BLaER1 treated with 17β-estradiol and CSF1 and Interleukin-3, amounts not matched to agents 10 nM and 100 nM (cell line): ENCODE data around the gene RTKN2.

Experiments
- H3K27ac ChIP-seq, 11 experiments: shearing (Covaris generic); formaldehyde crosslinking; 2 replicates each; pipeline ENCODE4 v1.8.1; 2022
- H3K27me3 ChIP-seq, 11 experiments: shearing (Covaris generic); formaldehyde crosslinking; 2 replicates each; pipeline ENCODE4 v1.8.1; 2022
- H3K36me3 ChIP-seq, 11 experiments: shearing (Covaris generic); formaldehyde crosslinking; 2 replicates each; pipeline ENCODE4 v1.8.1; 2022
- H3K4me1 ChIP-seq, 10 experiments: shearing (Covaris generic); formaldehyde crosslinking; 2 replicates each; pipeline ENCODE4 v1.8.1; 2022
- H3K4me2 ChIP-seq, 11 experiments: shearing (Covaris generic); formaldehyde crosslinking; 2 replicates each; pipeline ENCODE4 v1.8.1; 2022
- H3K4me3 ChIP-seq, 10 experiments: shearing (Covaris generic); formaldehyde crosslinking; 2 replicates each; pipeline ENCODE4 v1.8.1; 2022
- H3K9ac ChIP-seq, 11 experiments: shearing (Covaris generic); formaldehyde crosslinking; 2 replicates each; pipeline ENCODE4 v1.8.1; 2022
- H3K9me3 ChIP-seq, 11 experiments: shearing (Covaris generic); formaldehyde crosslinking; replicated peaks in 1 of 11; 2 replicates each; pipeline ENCODE4 v1.8.1; 2022
- H4K20me1 ChIP-seq, 11 experiments: shearing (Covaris generic); formaldehyde crosslinking; 2 replicates each; pipeline ENCODE4 v1.8.1; 2022
- Cebpa-rat ChIP-seq, 11 experiments: shearing (Covaris generic); IDR thresholded peaks; 2 replicates each; pipeline ENCODE4 v1.8.1; 2022

Gene RTKN2

DNA sequence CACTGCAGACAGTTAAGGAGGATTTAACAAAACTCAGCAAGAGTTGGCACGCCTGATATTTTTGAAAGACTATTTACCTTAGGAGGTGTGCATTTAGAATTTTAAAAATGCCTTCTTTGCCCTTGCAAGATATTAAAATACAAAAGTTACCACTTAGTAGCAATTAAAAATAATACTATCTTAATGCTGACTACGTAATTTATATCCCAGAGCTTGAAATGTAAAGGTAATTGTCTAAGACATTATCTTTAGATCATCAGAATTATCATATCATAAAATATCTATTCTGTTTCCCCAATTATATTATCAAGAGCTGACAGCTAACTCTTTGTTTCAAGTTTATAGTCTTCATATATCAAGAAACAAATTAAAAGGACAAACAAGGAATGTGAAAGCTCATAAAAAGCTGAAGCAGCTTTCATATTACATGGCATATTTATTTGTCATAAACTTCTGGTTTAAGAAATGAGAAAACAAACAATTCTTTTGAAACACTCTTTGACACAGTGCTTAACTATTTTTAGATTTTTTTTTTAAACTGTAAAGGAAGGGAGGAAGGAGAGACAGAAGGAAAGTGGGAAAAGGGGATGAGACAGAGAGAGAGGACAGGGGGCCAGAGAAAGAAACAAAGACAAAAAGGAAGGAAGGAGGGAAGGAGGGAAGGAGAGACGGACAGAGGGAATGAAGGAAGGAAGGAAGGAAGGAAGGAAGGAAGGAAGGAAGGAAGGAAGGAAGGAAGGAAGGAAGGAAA lies 73.5 kb downstream of the RTKN2 start:
- Histone ChIP-seq H3K27ac (peak overlapping the region in 1 of 11 experiments; percentile 22; a peak in 1 of 22 replicates), H3K36me3 (peaks cover 0 to 64% (median 35%) of the 10 kb centered on the region in 11 experiments; a peak in 16 of 22 replicates), H3K4me3 (no peak overlapping the region), H3K27me3 (no peaks in the 10 kb centered on the region), H3K9me3 (no peaks in the 10 kb centered on the region), H3K4me2 (peak overlapping the region in 10 of 11 experiments; percentile 8 to 57 (median 40); a peak in 15 of 22 replicates), H3K4me1 (peaks cover 6 to 18% (median 10%) of the 10 kb centered on the region in 10 experiments; a peak in 19 of 20 replicates), H3K9ac (no peak overlapping the region), H4K20me1 (no peaks in the 10 kb centered on the region)
- TF ChIP-seq Cebpa-rat (IDR thresholded peaks at IDR 0.05): no peak

DNA sequence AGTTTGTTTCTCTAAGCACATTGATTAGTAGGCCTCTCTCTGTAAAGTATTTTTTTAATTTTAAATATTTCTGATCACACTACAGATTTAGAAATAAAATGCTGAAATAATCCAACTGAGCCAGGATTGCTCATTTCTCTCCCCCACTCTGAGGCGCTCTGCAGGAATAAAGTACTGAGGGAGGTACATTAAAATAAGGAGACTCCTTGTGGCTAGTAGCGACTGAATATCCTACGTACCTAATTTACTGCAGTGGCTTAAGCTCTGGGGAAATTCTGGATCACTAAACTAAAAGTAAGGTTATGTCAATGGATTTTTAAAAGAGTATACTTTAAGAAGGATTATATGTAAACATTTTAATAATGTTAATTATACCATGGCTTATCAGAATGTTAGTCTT lies 75.2 kb downstream of the RTKN2 start:
- no peaks in the 10 kb centered on the region for H3K9me3 ChIP-seq
- H3K9ac ChIP-seq: no peak overlapping the region
- peaks cover 0 to 62% (median 36%) of the 10 kb centered on the region in 11 experiments; a peak in 16 of 22 replicates for H3K36me3 ChIP-seq
- peaks cover 6 to 18% (median 10%) of the 10 kb centered on the region in 10 experiments; a peak in 19 of 20 replicates for H3K4me1 ChIP-seq
- no peaks in the 10 kb centered on the region for H3K27me3 ChIP-seq
- no peak overlapping the region for H3K4me3 ChIP-seq
- no peak overlapping the region for H3K27ac ChIP-seq
- H3K4me2 ChIP-seq: no peak overlapping the region
- no peak for TF ChIP-seq Cebpa-rat (IDR thresholded peaks at IDR 0.05)
- H4K20me1 ChIP-seq: no peaks in the 10 kb centered on the region

DNA sequence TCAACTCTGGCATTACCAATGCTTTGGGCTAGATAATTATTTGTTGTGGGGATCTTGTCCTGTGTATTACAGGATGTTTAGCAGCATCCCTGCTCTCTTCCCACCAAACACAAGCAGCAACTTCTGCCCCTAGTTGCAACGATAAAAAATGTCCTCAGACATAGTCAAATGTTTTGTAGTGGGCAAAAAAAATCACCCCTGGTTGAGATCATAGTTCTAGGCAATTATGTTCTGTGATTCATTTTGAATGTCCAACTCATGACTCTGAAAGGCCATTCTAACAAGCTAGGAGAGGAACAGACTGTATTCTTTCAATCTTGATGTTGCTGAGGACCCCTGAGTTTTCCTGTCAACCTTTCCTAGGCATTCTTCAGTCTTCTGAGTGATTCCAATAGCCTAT lies 79.5 kb downstream of the RTKN2 start:
- H3K27ac ChIP-seq: no peak overlapping the region
- no peaks in the 10 kb centered on the region for H3K4me1 ChIP-seq
- no peaks in the 10 kb centered on the region for H4K20me1 ChIP-seq
- H3K4me2 ChIP-seq: no peak overlapping the region
- peaks cover 0 to 43% (median 26%) of the 10 kb centered on the region in 11 experiments; a peak in 16 of 22 replicates for H3K36me3 ChIP-seq
- no peak overlapping the region for H3K9ac ChIP-seq
- no peak overlapping the region for H3K4me3 ChIP-seq
- H3K9me3 ChIP-seq: no peaks in the 10 kb centered on the region
- H3K27me3 ChIP-seq: no peaks in the 10 kb centered on the region
- TF ChIP-seq Cebpa-rat (IDR thresholded peaks at IDR 0.05): no peak

DNA sequence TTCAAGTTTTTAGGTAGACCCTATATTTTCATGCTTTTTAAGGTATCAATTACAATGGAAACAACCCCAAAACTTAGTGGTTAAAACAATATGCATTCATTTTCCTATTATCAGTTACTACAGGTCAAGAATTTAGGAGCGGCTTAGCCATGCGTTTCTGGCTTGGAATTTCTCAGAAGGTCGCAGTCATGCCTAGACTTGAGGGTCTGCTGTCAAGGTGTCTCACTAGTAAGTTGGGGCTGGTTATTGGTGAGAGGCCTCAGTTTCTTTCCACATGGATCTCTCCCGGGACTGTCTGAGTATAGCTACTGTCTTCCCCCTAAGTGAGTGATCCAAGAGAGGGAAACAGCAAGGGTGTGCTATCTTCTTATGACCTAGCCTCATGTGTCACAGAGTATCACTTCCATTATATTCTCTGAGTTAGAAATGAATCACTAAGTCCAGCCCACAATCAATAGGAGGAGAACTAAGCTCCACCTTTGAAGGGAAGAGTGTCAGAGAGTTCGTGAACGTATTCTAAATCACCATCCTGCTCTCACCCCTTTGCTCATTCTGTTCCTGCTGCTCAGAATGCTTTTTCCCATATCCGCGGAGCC lies 80.5 kb downstream of the RTKN2 start:
- Histone ChIP-seq H3K4me1 (no peaks in the 10 kb centered on the region), H3K4me3 (no peak overlapping the region), H3K9me3 (no peaks in the 10 kb centered on the region), H3K36me3 (peaks cover 0 to 47% (median 26%) of the 10 kb centered on the region in 11 experiments; a peak in 16 of 22 replicates), H3K27me3 (no peaks in the 10 kb centered on the region), H3K4me2 (no peak overlapping the region), H3K27ac (no peak overlapping the region), H4K20me1 (no peaks in the 10 kb centered on the region), H3K9ac (no peak overlapping the region)
- TF ChIP-seq Cebpa-rat (IDR thresholded peaks at IDR 0.05): no peak

DNA sequence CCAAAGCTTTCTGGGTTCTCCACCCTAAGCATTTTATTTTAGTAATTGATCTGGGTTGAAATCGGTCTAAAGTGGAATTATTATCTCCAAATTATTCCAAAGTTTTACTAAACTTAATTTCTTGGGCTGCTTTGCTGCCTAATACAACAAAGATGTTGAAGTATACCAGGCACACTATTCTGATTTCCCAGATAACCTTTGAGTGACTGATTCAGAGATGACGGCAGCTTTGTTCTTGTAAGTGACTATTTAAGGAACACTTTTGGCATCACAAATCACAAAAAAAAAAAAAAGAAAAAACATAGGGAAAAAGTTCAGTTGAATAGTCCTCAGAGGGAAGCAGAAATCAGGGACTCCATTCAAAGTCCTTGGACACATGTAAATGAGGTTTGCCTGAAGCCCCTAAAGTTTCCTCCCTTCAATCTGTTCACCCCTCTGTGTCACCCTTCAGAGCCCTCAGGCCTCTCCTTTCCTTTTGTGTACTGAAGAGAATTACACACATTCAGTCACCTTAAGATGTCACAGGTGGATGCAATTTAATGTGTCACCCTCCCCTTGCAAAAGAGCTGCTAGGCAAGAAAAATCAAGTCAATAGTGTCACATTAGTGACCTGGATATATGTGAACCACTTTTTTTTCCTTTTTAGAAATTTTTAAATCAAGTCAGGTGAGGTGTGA lies 81.5 kb downstream of the RTKN2 start:
- Histone ChIP-seq H3K9ac (no peak overlapping the region), H4K20me1 (no peaks in the 10 kb centered on the region), H3K4me3 (no peak overlapping the region), H3K36me3 (peaks cover 0 to 42% (median 21%) of the 10 kb centered on the region in 11 experiments; a peak in 14 of 22 replicates), H3K27me3 (no peaks in the 10 kb centered on the region), H3K27ac (no peak overlapping the region), H3K4me2 (no peak overlapping the region), H3K9me3 (no peaks in the 10 kb centered on the region), H3K4me1 (no peaks in the 10 kb centered on the region)
- no peak for TF ChIP-seq Cebpa-rat (IDR thresholded peaks at IDR 0.05)

DNA sequence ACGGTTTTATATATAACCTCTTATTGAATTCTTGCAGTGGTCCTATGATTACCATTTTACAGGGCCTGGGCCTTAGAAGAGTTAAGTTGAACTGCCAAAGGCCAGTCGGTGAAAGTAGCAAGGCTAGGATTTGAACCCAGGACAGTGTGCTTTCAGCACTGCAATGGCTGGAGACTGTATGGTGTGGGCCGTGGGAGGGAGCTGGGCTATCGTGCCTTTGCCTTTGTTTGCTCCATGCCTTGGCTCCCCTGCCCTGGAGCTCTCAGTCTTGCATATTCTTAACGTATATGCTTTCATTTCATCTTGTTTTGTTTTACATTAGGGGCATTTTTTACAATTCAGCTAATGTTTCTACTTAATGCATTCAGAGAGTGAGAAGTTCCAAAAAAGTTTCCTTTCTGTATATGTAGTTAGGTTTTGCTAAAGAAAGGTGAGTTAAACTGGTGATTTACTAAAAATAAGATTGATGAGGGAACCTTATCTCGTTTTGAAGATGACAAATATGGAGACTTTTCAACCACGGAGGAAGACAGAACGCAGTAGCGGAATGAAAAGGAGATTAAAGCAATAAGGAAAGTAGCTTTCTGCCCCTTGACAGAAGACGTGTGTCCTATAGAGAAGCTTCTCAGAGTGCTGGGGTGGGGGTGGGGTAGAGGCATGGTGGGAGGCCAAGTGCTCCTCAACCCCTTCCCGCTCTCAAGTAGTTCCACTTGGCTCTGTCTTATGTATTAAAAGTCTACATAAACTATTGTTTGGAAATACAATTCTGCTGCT lies 82.5 kb downstream of the RTKN2 start:
- H3K4me2 ChIP-seq: no peak overlapping the region

DNA sequence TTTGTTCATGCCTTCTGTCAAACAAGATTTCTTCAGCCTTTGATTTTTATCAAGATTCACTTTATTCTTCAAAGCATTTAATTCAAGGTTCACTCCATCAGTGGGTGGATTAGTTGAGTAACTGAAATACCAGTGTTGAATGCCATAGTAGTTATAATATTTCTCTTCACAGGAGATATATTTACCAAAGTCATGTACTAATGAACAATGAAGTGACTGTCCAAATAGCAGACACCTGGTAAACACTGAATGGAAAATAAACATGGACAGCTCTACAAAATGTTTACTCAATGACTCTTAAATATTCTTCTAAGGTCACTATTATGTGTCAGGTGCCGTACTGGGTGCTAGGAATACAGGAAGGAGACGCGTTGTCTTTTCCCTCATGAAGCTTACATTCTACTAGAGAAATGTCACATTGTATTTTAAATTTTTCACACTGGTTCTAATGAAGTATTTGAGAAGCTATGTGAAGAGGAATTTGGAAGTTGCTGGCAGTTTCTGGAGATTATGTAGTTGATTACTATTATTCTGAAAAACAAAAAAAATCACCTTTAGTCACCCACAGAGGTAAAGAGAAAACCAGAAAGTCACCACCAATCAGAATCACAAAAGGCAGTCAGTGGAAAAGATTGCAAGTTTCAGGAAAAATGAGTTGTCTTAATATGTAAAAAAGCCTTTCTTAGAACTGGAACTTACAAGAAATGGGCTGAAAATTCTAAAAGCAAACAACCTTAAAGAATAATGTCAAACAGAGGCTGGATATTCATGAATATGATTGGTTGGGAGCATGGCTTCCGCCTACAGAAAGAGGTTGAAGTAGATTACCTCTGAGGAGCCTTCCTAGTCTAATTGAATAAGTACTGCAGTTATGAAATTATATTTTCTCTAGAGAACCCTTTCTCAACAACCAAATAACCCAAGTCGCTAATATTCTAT lies 84.5 kb downstream of the RTKN2 start:
- no peak for TF ChIP-seq Cebpa-rat (IDR thresholded peaks at IDR 0.05)
- H4K20me1 ChIP-seq: no peaks in the 10 kb centered on the region
- no peak overlapping the region for H3K4me3 ChIP-seq
- no peaks in the 10 kb centered on the region for H3K27me3 ChIP-seq
- no peak overlapping the region for H3K9ac ChIP-seq
- H3K4me2 ChIP-seq: no peak overlapping the region
- H3K4me1 ChIP-seq: no peaks in the 10 kb centered on the region
- peaks cover 6 to 20% (median 12%) of the 10 kb centered on the region in 11 experiments; a peak in 15 of 22 replicates for H3K9me3 ChIP-seq
- H3K27ac ChIP-seq: no peak overlapping the region
- peaks cover 0 to 13% (median 2%) of the 10 kb centered on the region in 11 experiments; a peak in 8 of 22 replicates for H3K36me3 ChIP-seq

More for the DNA sequence above, 82.5 kb downstream of the RTKN2 start:
- TF ChIP-seq Cebpa-rat (IDR thresholded peaks at IDR 0.05): no peak
- Histone ChIP-seq H3K27me3 (no peaks in the 10 kb centered on the region), H3K4me1 (no peaks in the 10 kb centered on the region), H3K4me3 (no peak overlapping the region), H3K27ac (no peak overlapping the region), H3K9me3 (peaks cover 0 to 7% (median 4%) of the 10 kb centered on the region in 11 experiments; a peak in 8 of 22 replicates), H3K9ac (no peak overlapping the region), H3K36me3 (peaks cover 0 to 32% (median 12%) of the 10 kb centered on the region in 11 experiments; a peak in 13 of 22 replicates), H4K20me1 (no peaks in the 10 kb centered on the region)

DNA sequence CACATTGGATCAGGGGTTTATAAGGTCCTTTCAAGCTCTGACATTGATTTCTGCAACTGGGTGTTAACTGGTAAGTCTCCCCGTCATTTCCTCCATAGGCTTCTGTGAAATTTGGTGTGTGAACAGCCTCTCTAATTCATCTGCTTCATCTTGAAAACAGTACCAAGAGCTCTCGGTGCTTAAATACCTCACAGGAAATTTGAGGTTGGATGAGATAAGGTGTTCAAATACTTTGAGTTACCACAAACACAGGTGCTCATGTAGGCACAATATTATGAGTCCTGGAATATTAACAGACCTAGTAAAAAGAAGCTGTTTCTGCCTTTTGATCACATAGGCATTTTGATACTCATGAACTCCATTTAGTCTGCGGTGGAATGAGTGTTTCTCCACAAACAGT lies 85.2 kb downstream of the RTKN2 start:
- TF ChIP-seq Cebpa-rat (IDR thresholded peaks at IDR 0.05): no peak
- Histone ChIP-seq H3K9me3 (peaks cover 6 to 27% (median 14%) of the 10 kb centered on the region in 11 experiments; a peak in 16 of 22 replicates), H3K4me1 (no peaks in the 10 kb centered on the region), H3K27me3 (no peaks in the 10 kb centered on the region), H3K9ac (no peak overlapping the region), H3K4me3 (no peak overlapping the region), H4K20me1 (no peaks in the 10 kb centered on the region), H3K27ac (no peak overlapping the region), H3K36me3 (peaks cover 0 to 13% (median 0%) of the 10 kb centered on the region in 11 experiments; a peak in 3 of 22 replicates), H3K4me2 (no peak overlapping the region)
